Measurements from ENCODE around the gene ZC2HC1C. TPM values are rescaled to one million over a fixed set of nuclear protein-coding genes. Genes with fewer than 3 reads are reported as not detected.

The ZC2HC1C gene
- total and polyA plus RNA-seq, 9 of the 15 experiments (the other 6 are each of a cell fraction or from before 2014, with no cell fraction given), result 6.3 to 9.2 (median 7.7) TPM

DNA sequence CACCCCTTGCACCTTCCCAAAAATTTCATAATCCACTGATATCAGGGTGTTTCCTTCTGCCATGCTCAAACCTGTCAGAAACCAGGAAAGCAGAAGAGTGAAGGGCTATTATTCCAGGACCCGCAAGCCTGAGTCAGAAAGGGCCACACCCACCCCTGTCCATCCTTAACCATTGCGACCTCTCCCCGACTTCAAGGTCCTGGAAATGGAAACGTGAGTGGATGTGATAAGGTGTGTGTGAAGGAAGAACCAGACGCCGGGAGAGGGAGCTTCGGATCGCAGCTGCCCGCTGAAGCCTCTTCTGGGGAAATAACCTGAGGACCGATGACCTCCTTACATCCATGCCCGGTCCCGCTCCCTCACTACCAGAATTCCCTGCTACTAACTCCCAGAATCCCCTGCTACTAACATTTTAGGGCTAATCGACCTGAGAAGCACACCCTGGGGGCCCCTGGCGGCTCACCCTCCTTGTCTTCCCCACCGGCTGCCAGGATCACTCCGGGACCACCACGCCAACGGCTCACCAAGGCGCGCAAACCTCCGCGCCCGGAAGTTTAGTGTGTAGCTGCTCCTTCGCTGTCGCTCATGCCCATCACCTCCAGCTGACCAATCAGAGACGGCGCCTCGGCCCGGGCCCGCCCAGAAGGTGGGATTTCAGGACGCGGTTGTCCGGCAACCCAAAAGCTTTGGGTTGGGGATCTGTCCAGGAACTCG, 5.8 kb upstream of the ZC2HC1C start, which contains the start of gene ACYP1 (continued):
- peak; percentile 19 to 70; a peak in 2 of 4 replicates for TF ChIP-seq MNT (conservative IDR thresholded peaks at IDR 0.05)
- no peak for TF ChIP-seq TFAM (CRISPR knock-in tag; conservative IDR thresholded peaks at IDR 0.05)
- TF ChIP-seq ZEB2 (IDR thresholded peaks at IDR 0.05), result peak; percentile 33; the same call in 1 of the 2 replicates
- TF ChIP-seq EP400 (IDR thresholded peaks at IDR 0.05), result peak; percentile 73
- TF ChIP-seq MBD2 (IDR thresholded peaks at IDR 0.05; ENCODE audit: borderline replicate concordance, low read depth), result peak; percentile 94
- 0 out of 2 replicates have a peak, but pooled peaks have one; percentile 40 for TF ChIP-seq SMAD4 (CRISPR knock-in tag; conservative IDR thresholded peaks at IDR 0.05)
- no peak for TF ChIP-seq ZZZ3 (IDR thresholded peaks at IDR 0.05)
- no peak for TF ChIP-seq CBFB (CRISPR knock-in tag; IDR thresholded peaks at IDR 0.05)
- no peak for TF ChIP-seq MIER1 (IDR thresholded peaks at IDR 0.05; ENCODE audit: low read depth)
- peak; percentile 70 for TF ChIP-seq ELF2 (CRISPR knock-in tag; IDR thresholded peaks at IDR 0.05)
- 0 out of 2 replicates have a peak, but pooled peaks have one; percentile 25 for TF ChIP-seq ELF4 (CRISPR knock-in tag; IDR thresholded peaks at IDR 0.05)
- peak in 1 of 2 experiments; percentile 62; a peak in 2 of 4 replicates for TF ChIP-seq HDAC1 (IDR thresholded peaks at IDR 0.05)
- TF ChIP-seq, protein P1, sequence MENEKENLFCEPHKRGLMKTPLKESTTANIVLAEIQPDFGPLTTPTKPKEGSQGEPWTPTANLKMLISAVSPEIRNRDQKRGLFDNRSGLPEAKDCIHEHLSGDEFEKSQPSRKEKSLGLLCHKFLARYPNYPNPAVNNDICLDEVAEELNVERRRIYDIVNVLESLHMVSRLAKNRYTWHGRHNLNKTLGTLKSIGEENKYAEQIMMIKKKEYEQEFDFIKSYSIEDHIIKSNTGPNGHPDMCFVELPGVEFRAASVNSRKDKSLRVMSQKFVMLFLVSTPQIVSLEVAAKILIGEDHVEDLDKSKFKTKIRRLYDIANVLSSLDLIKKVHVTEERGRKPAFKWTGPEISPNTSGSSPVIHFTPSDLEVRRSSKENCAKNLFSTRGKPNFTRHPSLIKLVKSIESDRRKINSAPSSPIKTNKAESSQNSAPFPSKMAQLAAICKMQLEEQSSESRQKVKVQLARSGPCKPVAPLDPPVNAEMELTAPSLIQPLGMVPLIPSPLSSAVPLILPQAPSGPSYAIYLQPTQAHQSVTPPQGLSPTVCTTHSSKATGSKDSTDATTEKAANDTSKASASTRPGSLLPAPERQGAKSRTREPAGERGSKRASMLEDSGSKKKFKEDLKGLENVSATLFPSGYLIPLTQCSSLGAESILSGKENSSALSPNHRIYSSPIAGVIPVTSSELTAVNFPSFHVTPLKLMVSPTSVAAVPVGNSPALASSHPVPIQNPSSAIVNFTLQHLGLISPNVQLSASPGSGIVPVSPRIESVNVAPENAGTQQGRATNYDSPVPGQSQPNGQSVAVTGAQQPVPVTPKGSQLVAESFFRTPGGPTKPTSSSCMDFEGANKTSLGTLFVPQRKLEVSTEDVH (IDR thresholded peaks at IDR 0.05; ENCODE audit: low read depth, partially characterized antibody), result peak; percentile 35
- peak; percentile 56 for TF ChIP-seq ATF7 (IDR thresholded peaks at IDR 0.05)

All from K562 (cell line).